ENCODE results near the gene ZC3H18.
A peak's percentile ranks its signal among the peaks of the same experiment; 100 is the strongest.

ZC3H18 gene

DNA sequence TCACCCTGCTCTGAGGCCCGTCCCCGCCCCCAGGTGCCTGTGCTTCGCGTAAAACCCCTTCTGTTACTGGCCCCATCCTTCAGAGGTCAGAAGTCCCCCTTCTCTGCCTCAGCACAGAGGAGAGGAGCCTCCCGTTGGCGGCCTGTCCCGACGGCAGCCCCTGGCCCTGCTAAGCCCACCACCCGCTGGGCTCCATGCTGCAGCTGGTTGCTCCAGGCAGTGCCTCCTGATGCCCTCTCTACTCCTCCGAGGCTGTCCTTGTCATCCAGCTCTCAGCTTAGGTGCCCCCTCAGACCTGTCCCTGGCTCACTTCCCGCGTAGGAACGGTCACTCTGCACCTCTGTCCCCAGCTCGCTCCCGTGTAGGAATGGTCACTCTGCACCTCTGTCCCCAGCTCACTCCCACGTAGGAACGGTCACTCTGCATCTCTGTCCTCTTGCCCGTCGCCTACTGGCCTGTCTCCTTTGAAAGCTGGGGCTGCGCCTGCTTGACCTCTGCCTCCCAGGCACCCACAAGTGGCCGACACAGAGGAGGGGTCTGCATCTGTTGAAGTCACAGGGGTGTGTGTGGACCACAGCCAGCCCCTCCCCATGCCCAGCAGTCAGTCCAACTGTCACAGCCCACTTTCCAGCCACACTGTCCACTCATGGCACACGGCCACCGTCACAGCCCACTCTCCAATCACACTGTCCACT lies 31.7 kb upstream of the ZC3H18 start:
- peak; percentile 14; the same call in 2 of the 3 replicates for ATAC-seq
- TF ChIP-seq CSDC2 (CRISPR knock-in tag; IDR thresholded peaks at IDR 0.05) = no peak
- no peak for TF ChIP-seq ZC3H10 (CRISPR knock-in tag; IDR thresholded peaks at IDR 0.05)
- TF ChIP-seq, protein P1, sequence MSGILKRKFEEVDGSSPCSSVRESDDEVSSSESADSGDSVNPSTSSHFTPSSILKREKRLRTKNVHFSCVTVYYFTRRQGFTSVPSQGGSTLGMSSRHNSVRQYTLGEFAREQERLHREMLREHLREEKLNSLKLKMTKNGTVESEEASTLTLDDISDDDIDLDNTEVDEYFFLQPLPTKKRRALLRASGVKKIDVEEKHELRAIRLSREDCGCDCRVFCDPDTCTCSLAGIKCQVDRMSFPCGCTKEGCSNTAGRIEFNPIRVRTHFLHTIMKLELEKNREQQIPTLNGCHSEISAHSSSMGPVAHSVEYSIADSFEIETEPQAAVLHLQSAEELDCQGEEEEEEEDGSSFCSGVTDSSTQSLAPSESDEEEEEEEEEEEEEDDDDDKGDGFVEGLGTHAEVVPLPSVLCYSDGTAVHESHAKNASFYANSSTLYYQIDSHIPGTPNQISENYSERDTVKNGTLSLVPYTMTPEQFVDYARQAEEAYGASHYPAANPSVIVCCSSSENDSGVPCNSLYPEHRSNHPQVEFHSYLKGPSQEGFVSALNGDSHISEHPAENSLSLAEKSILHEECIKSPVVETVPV (CRISPR knock-in tag; IDR thresholded peaks at IDR 0.05) = no peak
- TF ChIP-seq, protein P2, sequence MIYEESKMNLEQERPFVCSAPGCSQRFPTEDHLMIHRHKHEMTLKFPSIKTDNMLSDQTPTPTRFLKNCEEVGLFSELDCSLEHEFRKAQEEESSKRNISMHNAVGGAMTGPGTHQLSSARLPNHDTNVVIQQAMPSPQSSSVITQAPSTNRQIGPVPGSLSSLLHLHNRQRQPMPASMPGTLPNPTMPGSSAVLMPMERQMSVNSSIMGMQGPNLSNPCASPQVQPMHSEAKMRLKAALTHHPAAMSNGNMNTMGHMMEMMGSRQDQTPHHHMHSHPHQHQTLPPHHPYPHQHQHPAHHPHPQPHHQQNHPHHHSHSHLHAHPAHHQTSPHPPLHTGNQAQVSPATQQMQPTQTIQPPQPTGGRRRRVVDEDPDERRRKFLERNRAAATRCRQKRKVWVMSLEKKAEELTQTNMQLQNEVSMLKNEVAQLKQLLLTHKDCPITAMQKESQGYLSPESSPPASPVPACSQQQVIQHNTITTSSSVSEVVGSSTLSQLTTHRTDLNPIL (CRISPR knock-in tag; IDR thresholded peaks at IDR 0.05; ENCODE audit: low read depth) = no peak
- no peak for TF ChIP-seq ZFP3 (CRISPR knock-in tag; IDR thresholded peaks at IDR 0.05)
- no peak for TF ChIP-seq ZNF8 (CRISPR knock-in tag; IDR thresholded peaks at IDR 0.05)
- no peak for TF ChIP-seq SNAI2 (CRISPR knock-in tag; IDR thresholded peaks at IDR 0.05)

DNA sequence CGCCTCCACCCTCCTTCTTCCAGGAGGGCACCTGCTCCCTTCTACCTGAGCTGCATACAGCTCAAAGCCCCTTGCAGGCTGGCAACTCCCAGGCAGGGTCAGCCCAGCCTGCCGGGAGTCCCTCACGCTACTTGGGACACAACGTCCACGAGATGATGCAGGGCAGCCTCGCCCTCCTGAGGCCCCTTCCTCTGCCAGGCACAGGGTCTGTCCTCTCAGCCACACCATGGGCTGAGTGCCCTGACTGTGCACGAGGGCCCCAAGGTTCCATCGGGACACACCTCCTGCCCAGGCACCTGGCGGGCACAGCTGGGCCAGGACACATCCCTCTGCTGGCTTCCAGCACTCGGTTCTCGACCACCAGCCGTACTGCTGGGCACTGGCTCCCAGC lies 30.9 kb upstream of the ZC3H18 start:
- ATAC-seq = no peak
- TF ChIP-seq, protein P1 (CRISPR knock-in tag; IDR thresholded peaks at IDR 0.05) = no peak
- TF ChIP-seq, protein P3, sequence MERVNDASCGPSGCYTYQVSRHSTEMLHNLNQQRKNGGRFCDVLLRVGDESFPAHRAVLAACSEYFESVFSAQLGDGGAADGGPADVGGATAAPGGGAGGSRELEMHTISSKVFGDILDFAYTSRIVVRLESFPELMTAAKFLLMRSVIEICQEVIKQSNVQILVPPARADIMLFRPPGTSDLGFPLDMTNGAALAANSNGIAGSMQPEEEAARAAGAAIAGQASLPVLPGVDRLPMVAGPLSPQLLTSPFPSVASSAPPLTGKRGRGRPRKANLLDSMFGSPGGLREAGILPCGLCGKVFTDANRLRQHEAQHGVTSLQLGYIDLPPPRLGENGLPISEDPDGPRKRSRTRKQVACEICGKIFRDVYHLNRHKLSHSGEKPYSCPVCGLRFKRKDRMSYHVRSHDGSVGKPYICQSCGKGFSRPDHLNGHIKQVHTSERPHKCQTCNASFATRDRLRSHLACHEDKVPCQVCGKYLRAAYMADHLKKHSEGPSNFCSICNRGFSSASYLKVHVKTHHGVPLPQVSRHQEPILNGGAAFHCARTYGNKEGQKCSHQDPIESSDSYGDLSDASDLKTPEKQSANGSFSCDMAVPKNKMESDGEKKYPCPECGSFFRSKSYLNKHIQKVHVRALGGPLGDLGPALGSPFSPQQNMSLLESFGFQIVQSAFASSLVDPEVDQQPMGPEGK (CRISPR knock-in tag; IDR thresholded peaks at IDR 0.05; ENCODE audit: borderline replicate concordance) = no peak
- no peak for TF ChIP-seq RARB (CRISPR knock-in tag; IDR thresholded peaks at IDR 0.05)
- no peak for TF ChIP-seq ZNF70 (CRISPR knock-in tag; IDR thresholded peaks at IDR 0.05)

DNA sequence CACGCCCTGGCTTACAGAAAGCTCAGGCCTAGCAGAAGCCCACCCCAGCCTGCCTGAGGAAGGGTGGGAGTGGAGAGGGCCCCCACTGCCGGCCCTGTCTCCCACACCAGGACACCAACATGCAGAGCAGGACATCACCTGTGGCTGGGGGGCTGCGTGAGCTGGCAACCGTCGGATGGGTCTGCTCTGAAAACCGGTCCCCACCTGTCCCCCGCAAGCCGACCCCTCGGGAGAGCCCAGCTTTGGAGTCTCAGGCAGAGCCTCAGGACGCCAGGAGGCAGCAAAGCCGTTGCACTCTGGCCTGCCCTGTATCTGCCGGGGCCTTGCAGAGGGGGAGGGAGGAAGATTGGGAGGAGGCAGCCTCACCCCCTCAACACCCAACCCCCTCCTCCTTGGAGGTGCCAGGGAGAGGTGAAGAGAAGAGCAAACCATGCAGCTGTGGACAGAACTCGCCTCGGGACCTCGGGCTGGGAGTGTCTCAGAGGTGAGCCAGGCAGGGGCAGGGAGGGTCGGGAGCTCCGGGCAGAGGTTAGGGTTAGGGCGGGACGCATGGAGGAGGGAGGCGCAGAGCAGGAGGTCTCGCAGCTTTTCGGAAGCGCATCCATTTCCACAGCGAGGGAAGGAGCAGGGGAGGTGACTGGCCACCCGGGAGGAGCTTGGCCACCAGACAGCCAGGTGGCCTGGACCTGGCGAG lies 30.4 kb upstream of the ZC3H18 start:
- TF ChIP-seq TCF4 (CRISPR knock-in tag; IDR thresholded peaks at IDR 0.05; ENCODE audit: borderline replicate concordance) = no peak
- TF ChIP-seq, protein P2 (CRISPR knock-in tag; IDR thresholded peaks at IDR 0.05; ENCODE audit: low read depth) = no peak
- TF ChIP-seq, protein P4, sequence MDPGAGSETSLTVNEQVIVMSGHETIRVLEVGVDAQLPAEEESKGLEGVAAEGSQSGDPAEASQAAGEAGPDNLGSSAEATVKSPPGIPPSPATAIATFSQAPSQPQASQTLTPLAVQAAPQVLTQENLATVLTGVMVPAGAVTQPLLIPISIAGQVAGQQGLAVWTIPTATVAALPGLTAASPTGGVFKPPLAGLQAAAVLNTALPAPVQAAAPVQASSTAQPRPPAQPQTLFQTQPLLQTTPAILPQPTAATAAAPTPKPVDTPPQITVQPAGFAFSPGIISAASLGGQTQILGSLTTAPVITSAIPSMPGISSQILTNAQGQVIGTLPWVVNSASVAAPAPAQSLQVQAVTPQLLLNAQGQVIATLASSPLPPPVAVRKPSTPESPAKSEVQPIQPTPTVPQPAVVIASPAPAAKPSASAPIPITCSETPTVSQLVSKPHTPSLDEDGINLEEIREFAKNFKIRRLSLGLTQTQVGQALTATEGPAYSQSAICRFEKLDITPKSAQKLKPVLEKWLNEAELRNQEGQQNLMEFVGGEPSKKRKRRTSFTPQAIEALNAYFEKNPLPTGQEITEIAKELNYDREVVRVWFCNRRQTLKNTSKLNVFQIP (CRISPR knock-in tag; IDR thresholded peaks at IDR 0.05; ENCODE audit: borderline replicate concordance, low read depth) = no peak
- TF ChIP-seq, protein P5, sequence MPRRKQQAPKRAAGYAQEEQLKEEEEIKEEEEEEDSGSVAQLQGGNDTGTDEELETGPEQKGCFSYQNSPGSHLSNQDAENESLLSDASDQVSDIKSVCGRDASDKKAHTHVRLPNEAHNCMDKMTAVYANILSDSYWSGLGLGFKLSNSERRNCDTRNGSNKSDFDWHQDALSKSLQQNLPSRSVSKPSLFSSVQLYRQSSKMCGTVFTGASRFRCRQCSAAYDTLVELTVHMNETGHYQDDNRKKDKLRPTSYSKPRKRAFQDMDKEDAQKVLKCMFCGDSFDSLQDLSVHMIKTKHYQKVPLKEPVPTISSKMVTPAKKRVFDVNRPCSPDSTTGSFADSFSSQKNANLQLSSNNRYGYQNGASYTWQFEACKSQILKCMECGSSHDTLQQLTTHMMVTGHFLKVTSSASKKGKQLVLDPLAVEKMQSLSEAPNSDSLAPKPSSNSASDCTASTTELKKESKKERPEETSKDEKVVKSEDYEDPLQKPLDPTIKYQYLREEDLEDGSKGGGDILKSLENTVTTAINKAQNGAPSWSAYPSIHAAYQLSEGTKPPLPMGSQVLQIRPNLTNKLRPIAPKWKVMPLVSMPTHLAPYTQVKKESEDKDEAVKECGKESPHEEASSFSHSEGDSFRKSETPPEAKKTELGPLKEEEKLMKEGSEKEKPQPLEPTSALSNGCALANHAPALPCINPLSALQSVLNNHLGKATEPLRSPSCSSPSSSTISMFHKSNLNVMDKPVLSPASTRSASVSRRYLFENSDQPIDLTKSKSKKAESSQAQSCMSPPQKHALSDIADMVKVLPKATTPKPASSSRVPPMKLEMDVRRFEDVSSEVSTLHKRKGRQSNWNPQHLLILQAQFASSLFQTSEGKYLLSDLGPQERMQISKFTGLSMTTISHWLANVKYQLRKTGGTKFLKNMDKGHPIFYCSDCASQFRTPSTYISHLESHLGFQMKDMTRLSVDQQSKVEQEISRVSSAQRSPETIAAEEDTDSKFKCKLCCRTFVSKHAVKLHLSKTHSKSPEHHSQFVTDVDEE (CRISPR knock-in tag; IDR thresholded peaks at IDR 0.05) = no peak
- TF ChIP-seq ZNF70 (CRISPR knock-in tag; IDR thresholded peaks at IDR 0.05) = no peak
- TF ChIP-seq GLIS3 (CRISPR knock-in tag; IDR thresholded peaks at IDR 0.05) = no peak
- TF ChIP-seq, protein P3 (CRISPR knock-in tag; IDR thresholded peaks at IDR 0.05; ENCODE audit: borderline replicate concordance) = no peak
- no peak for TF ChIP-seq ESRRG (CRISPR knock-in tag; IDR thresholded peaks at IDR 0.05)
- no peak for TF ChIP-seq ISL1 (CRISPR knock-in tag; IDR thresholded peaks at IDR 0.05)
- no peak for TF ChIP-seq ZNF8 (CRISPR knock-in tag; IDR thresholded peaks at IDR 0.05)
- TF ChIP-seq, protein P1 (CRISPR knock-in tag; IDR thresholded peaks at IDR 0.05) = no peak
- TF ChIP-seq CSDC2 (CRISPR knock-in tag; IDR thresholded peaks at IDR 0.05) = no peak
- no peak for TF ChIP-seq ZNF565 (CRISPR knock-in tag; conservative IDR thresholded peaks at IDR 0.05; ENCODE audit: low read depth)
- ATAC-seq = peak; percentile 17; the same call in 2 of the 3 replicates

Measured in SK-N-SH treated with all-trans-retinoic acid at 6 μM for 48 hours (cell line).